Measurements from ENCODE around the gene EEF2KMT.

EEF2KMT gene

DNA sequence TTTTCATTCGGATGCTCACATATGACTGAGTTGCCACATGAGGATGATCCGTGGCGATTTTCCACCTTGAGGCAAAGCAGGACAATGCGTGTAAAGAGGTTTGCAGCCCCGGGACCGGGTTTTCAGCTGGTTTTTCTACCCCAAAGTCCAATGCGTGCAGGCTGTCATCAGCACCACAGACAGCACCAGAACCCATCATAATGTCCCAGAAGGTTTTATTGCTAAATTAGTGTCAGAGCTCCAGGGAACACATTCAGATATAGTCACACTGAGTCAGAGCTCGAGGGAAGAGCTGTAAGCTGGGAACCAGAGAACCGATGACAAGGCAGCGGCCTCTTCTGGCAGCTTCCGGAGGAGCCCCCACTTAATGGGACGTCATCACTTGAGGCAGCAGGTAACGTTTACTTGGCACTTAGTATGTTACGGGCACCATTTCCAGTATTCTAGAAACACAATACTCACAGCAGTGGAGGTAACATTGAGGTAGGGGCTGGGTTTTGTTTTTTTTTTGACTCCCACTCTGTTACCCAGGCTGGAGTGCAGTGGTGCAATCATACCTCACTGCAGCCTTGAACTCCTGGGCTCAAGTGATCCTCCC is 54.9 kb downstream of the EEF2KMT start:
- DNase-seq (ENCODE audit: low read depth in 1 of 2, low spot score in 1 of 2): no peak

DNA sequence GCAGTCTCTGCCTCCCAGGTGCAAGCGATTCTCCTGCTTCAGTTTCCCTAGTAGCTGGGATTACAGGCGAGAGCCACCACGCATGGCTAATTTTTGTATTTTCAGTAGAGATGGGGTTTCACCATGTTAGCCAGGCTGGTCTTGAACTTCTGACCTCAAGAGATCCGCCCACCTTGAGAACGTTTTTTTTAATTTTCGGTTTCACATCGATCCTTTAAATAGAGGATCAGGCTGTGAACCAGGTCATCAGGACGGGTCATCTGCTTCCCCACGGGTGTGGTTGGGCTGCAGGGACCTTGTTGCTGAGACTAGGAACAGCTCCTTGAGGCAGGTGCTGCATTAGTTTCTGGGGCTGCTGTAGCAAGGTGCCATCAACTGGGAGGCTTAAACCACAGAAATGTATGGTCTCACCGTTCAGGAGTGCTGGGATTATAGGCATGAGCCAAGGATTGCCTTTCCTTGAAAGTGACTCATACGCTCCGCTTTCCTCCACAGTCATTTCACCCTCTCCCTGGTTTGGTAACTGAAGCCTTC is 55.9 kb downstream of the EEF2KMT start:
- DNase-seq (ENCODE audit: low read depth in 1 of 2, low spot score in 1 of 2): no peak

DNA sequence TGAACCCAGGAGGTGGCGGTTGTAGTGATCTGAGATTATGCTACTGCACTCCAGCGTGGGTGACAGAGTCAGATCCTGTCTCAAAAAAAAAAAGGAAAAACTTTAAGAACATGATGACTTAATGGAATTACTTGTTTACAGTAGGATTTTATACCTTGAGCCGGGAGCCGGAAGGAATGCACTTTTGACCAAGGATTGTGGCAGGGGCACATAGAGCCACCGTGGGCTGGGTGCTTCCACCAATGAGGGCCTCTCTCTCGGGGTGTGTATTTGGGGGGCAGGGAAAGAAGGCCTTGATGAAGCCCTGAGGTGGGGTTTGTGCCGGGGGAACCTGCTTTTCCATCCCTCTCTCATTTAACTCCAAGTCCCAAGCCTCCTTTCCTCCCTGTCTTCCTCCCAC is 57.1 kb downstream of the EEF2KMT start:
- no peak for DNase-seq (ENCODE audit: low read depth in 1 of 2, low spot score in 1 of 2)

DNA sequence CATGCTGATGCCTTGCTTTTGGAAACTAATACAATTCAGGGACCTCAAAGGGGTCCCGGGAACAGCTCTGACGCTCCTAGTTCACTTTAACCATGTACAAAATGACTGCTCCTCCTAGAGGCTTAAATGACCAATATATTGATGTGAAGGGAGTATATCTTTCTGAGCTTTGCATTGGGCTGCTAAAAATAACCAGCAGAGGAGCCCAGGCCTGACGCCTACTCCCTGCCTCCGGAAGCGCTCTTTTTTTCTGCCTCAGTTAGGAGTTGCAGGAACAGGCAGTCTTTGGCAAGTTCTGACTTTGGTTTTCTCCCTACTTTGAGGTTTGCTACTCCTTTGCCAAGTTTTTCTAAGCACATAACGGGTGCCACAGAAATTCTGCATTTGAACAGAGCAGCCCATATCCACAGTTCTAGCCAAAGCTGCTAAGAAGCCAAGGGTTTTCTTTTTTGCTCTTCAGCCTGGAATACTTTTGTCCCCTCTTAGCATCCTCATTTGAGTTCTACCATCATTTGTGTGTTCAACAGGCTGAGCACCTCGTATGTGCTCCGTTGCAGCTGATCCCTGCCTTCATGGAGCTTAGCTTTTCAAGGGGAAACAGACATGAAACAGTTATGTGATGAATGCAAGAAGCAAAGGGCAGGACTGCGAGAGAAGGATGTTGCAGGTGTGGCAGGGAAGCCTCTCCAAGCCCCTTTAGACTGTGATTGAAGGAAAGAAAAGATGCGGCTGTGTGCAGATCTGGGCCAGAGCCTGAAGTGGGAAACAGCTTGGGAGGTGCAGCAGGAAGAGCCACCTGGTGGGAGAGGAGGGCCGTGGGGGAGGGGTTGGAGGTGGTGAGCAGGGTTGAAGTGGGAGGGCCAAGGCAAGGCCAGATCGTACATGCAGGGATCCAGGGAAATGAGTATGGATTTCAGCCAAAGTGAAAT is 61.1 kb downstream of the EEF2KMT start:
- no peak for DNase-seq (ENCODE audit: low read depth in 1 of 2, low spot score in 1 of 2)

DNA sequence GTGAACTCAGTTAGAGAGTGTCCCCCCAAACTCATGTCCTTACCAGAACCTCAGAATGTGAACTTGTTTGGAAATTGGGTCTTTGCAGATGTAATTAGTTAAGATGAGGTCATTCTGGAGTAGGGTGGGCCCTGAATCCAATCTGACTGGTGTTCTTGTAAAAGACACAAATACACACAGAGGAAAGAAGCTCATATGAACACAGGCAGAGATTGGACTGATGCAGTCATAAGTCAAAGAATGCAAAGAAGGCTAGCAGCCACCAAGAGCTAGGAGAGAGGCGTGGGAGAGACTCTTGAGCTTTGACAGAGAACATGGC is 61.7 kb downstream of the EEF2KMT start:
- no peak for DNase-seq (ENCODE audit: low read depth in 1 of 2, low spot score in 1 of 2)

Data from activated T-helper 1 cell treated with anti-CD3 and anti-CD28 coated beads, Interleukin-2, amount 50 U/mL, for 16 hours (primary cell).